K562 (cell line): Measurements from ENCODE around the gene RUSC2. TPM values are rescaled to one million over a fixed set of nuclear protein-coding genes. Genes with fewer than 3 reads are reported as not detected.

Source experiments
- ATAC-seq: fragments of 200-7000 bp; cut with Tn5 transposase; 3 replicates; pipeline ENCODE4 v1.9.1; 2020; ENCODE audit warnings: moderate library complexity
- BruUV-seq: library from RNA; stranded (reverse); fragments of 400-500 nt; replicated peaks from 2 replicates; lab custom pipeline; 2021; lab: Mats Ljungman, UMichigan
- CTCF ChIA-PET: fragments of 300-600 bp; formaldehyde crosslinking; extraction: SDS; loops from one replicate; lab custom pipeline; 2021; ENCODE audit warnings: low intra/inter-chr PET ratio; lab: Yijun Ruan, JAX
- POLR2A ChIA-PET: fragments of 300-600, 350-650 bp; sonication (Branson Sonifier 250); formaldehyde crosslinking; extraction: SDS; loops from one replicate; lab custom pipeline; 2021; ENCODE audit warnings: antibody characterized with exemption, inconsistent platforms; lab: Yijun Ruan, JAX
- DNase-seq, 4 experiments: peaks; one replicate each; pipeline versions ENCODE4 v3.0.0 to v3.0.0-alpha.2; 2011 to 2018; ENCODE audit warnings: low spot score in 3 of 4, mixed read lengths in 3 of 4; ENCODE audit errors: extremely low read depth in 1 of 4
- FAIRE-seq: peaks from 2 replicates; lab custom pipeline; 2011; peaks lifted over from hg19 to GRCh38; lab: Jason Lieb, UNC
- H2AFZ ChIP-seq: 2 replicates; pipeline ENCODE4 v1.6.0; 2011; ENCODE audit warnings: low read depth, low read length, control low read depth, inconsistent platforms
- H3K27ac ChIP-seq: fragments of 200-600 bp; 3 replicates; pipeline ENCODE4 v1.8.0; 2011; ENCODE audit warnings: low read depth, mild to moderate bottlenecking, control low read depth, inconsistent platforms, low read length, moderate library complexity, mixed read lengths; ENCODE audit errors: extremely low read depth
- H3K27me3 ChIP-seq, 2 experiments: fragments of 300-600 bp in 1 of 2; 2 replicates in 1 of 2; 3 replicates in 1 of 2; pipeline versions ENCODE4 v1.6.0 to v1.8.0; 2011; ENCODE audit warnings: inconsistent platforms in 2 of 2, low read length in 2 of 2, mild to moderate bottlenecking in 1 of 2, mixed read lengths in 1 of 2, moderate library complexity in 1 of 2; ENCODE audit not compliant: control insufficient read depth in 2 of 2, insufficient read depth in 2 of 2
- H3K36me3 ChIP-seq: fragments of 300-600 bp; 3 replicates; pipeline ENCODE4 v1.8.0; 2011; ENCODE audit warnings: mild to moderate bottlenecking, low read length, inconsistent platforms; ENCODE audit not compliant: control insufficient read depth, insufficient read depth
- H3K4me1 ChIP-seq, 2 experiments: fragments of 200-600 bp in 1 of 2; replicated peaks in 1 of 2; 2 replicates in 1 of 2; 3 replicates in 1 of 2; pipeline versions ENCODE4 v1.5.1 to v1.8.0; 2011; ENCODE audit warnings: inconsistent platforms in 2 of 2, low read length in 2 of 2, mild to moderate bottlenecking in 1 of 2, mixed read lengths in 1 of 2, moderate library complexity in 1 of 2; ENCODE audit not compliant: control insufficient read depth in 2 of 2, insufficient read depth in 2 of 2
- H3K4me2 ChIP-seq: 2 replicates; pipeline ENCODE4 v1.6.1; 2011; ENCODE audit warnings: low read length, control low read depth, inconsistent platforms, mixed read lengths; ENCODE audit not compliant: insufficient read depth
- H3K4me3 ChIP-seq: fragments of 200-600 bp; sonication (generic), shearing (Covaris generic); 2 replicates; pipeline ENCODE4 v1.5.1; 2016; ENCODE audit warnings: control low read depth, inconsistent platforms
- H3K79me2 ChIP-seq: fragments of 200-600 bp; 3 replicates; pipeline ENCODE4 v1.8.0; 2011; ENCODE audit warnings: low read length, inconsistent platforms; ENCODE audit not compliant: control insufficient read depth, insufficient read depth
- H3K9ac ChIP-seq, 2 experiments: 2 replicates each; pipeline versions ENCODE4 v1.6.0 to v1.6.1; 2011; ENCODE audit warnings: low read depth in 2 of 2, low read length in 2 of 2, control low read depth in 1 of 2, inconsistent platforms in 1 of 2, mild to moderate bottlenecking in 1 of 2, mixed read lengths in 1 of 2; ENCODE audit not compliant: insufficient read depth in 1 of 2
- H3K9me1 ChIP-seq: one replicate; pipeline ENCODE4 v1.6.0; 2011; ENCODE audit warnings: inconsistent platforms, mild to moderate bottlenecking, low read length, moderate library complexity; ENCODE audit not compliant: control insufficient read depth, insufficient read depth
- H3K9me3 ChIP-seq: replicated peaks from 2 replicates; pipeline ENCODE4 v1.5.1; 2011; ENCODE audit warnings: low read depth, low read length, inconsistent platforms; ENCODE audit not compliant: control insufficient read depth, insufficient read depth
- H4K20me1 ChIP-seq: replicated peaks from 2 replicates; pipeline ENCODE4 v1.6.1; 2011; ENCODE audit warnings: low read length, inconsistent platforms, mixed read lengths; ENCODE audit not compliant: control insufficient read depth, insufficient read depth
- ADNP ChIP-seq: fragments of 200-800 bp; sonication (Bioruptor generic); IDR thresholded peaks from 2 replicates; pipeline ENCODE4 v1.6.1; 2016; ENCODE audit warnings: missing genetic modification characterization, missing compliant biosample characterization
- CREBBP ChIP-seq: IDR thresholded peaks from one replicate; pipeline ENCODE4 v1.6.1; 2012; ENCODE audit warnings: low read depth, mild to moderate bottlenecking, control low read depth, inconsistent platforms, low read length
- MCM2 ChIP-seq: fragments of 450-650 bp; IDR thresholded peaks from 2 replicates; pipeline ENCODE4 v1.6.1; 2017; ENCODE audit warnings: low read depth, mild to moderate bottlenecking
- NFIC ChIP-seq: fragments of 450-650 bp; IDR thresholded peaks from 2 replicates; pipeline ENCODE4 v1.6.1; 2017; ENCODE audit warnings: mild to moderate bottlenecking, inconsistent platforms
- PCBP1 ChIP-seq: fragments of 200-400 bp; formaldehyde crosslinking; IDR thresholded peaks from 2 replicates; pipeline ENCODE4 v1.6.1; 2018; ENCODE audit warnings: mild to moderate bottlenecking, low read depth, low read length; ENCODE audit not compliant: poor library complexity, severe bottlenecking
- RBFOX2 ChIP-seq: fragments of 200-400 bp; formaldehyde crosslinking; IDR thresholded peaks from 2 replicates; pipeline ENCODE4 v1.6.1; 2017; ENCODE audit warnings: low read depth, mild to moderate bottlenecking, low read length, moderate library complexity
- RFX5 ChIP-seq: IDR thresholded peaks from 2 replicates; pipeline ENCODE4 v1.6.1; 2011; ENCODE audit warnings: low read depth, mild to moderate bottlenecking, improper control_type of control experiment, low read length
- ZNF551 ChIP-seq: fragments of 250-450 bp; sonication (Bioruptor Pico); IDR thresholded peaks from 2 replicates; pipeline ENCODE4 v1.5.0; 2021; ENCODE audit warnings: mild to moderate bottlenecking, moderate library complexity
- ZNF830 ChIP-seq: fragments of 250-450 bp; sonication (Bioruptor Pico); IDR thresholded peaks from 2 replicates; pipeline ENCODE4 v1.5.0; 2021; ENCODE audit warnings: mild to moderate bottlenecking
- WGBS: fragments of 100-300 bp; shearing (Covaris generic); methylation state at CpG from one replicate; pipeline ENCODE4 v1.1.6; 2016; ENCODE audit warnings: low coverage, mixed read lengths; ENCODE audit not compliant: insufficient coverage; ENCODE audit errors: missing lambda C conversion rate; 5-methylcytosine and 5-hydroxymethylcytosine counted together
- in situ Hi-C: fragments of 300-500 bp; cut with MboI; formaldehyde crosslinking; loops from 4 replicates; pipeline ENCODE4 v1.15.0; 2018; ENCODE audit warnings: inconsistent platforms, mixed read lengths
- intact Hi-C: fragments of 100-400 bp; cut with micrococcal nuclease; formaldehyde crosslinking; loops from 2 replicates; pipeline ENCODE4 v1.14.2; 2022
- polyA plus RNA-seq, 8 experiments: library from polyadenylated mRNA; depleted of rRNA in 4 of 8; stranded (reverse) in 5 of 8; unstranded in 3 of 8; fragments of >200 nt; fragmentation: Nextera tagmentation in 2 of 8; fragmentation: Illumina TruSeq in 1 of 8; extraction: Ambion mirVana in 2 of 8; extraction: Trizol in 1 of 8; gene quantifications; 2 replicates each; pipeline versions ENCODE4 v1.2.1 to v1.2.3, GENCODE V29; 2011 to 2014; ENCODE audit warnings: inconsistent platforms in 1 of 8, missing spikeins in 1 of 8
- total RNA-seq, 7 experiments: library from RNA; depleted of rRNA in 6 of 7; stranded (reverse); fragments of >200 nt in 6 of 7; fragmentation: Illumina TruSeq in 2 of 7; extraction: Trizol in 2 of 7; gene quantifications; 2 replicates each; pipeline versions ENCODE4 v1.2.1 to v1.2.3, GENCODE V29; 2011 to 2021; ENCODE audit warnings: low replicate concordance in 1 of 7
- TF ChIP-seq, protein P1 (sequence below): fragments of 450-650 bp; IDR thresholded peaks from 2 replicates; pipeline ENCODE4 v1.7.1; 2018; ENCODE audit warnings: mild to moderate bottlenecking, low read depth; ENCODE audit not compliant: partially characterized antibody
- TF ChIP-seq, protein P2 (sequence below): fragments of 450-650 bp; formaldehyde crosslinking; conservative IDR thresholded peaks from 2 replicates; pipeline ENCODE4 v1.4.0; 2022; ENCODE audit warnings: mild to moderate bottlenecking, missing genetic modification characterization
- TF ChIP-seq, protein P3 (sequence below), 3 experiments: IDR thresholded peaks in 2 of 3; conservative IDR thresholded peaks in 1 of 3; 2 replicates each; pipeline ENCODE4 v1.5.1; 2011 to 2012; ENCODE audit warnings: low read length in 3 of 3, mild to moderate bottlenecking in 3 of 3, control low read depth in 2 of 3, improper control_type of control experiment in 1 of 3, inconsistent platforms in 1 of 3, low read depth in 1 of 3, mixed read lengths in 1 of 3, moderate library complexity in 1 of 3; ENCODE audit not compliant: insufficient read depth in 2 of 3

RUSC2 gene
- total and polyA plus RNA-seq, 9 of the 15 experiments (the other 6 are each of a cell fraction or from before 2014, with no cell fraction given), result 0.08 to 12.8 (median 3.1) TPM

DNA sequence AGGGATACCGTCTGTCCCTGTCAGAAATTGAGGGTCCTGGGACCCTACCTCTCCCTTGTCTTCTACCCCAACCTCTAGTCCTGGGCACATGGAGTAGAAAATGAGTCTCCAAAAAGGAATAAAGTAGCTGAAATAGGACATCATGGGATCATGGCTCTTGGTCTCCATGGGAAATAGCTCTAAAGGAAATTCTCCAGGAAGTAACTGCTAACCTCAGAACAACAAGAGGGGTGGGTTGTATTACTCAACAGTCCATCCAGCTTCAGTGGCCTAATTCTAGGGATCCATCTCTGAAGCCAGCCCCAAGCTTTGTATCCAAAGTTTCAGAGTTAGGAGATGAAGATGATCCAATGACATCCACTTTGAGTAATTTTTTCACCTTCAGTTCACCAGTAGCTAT, 11.0 kb upstream of the RUSC2 start (continued):
- TF ChIP-seq RBFOX2, result no peak
- no peak for TF ChIP-seq MCM2
- no peak for TF ChIP-seq ZNF551 (CRISPR knock-in tag)
- no peak for TF ChIP-seq PCBP1
- TF ChIP-seq, protein P1, sequence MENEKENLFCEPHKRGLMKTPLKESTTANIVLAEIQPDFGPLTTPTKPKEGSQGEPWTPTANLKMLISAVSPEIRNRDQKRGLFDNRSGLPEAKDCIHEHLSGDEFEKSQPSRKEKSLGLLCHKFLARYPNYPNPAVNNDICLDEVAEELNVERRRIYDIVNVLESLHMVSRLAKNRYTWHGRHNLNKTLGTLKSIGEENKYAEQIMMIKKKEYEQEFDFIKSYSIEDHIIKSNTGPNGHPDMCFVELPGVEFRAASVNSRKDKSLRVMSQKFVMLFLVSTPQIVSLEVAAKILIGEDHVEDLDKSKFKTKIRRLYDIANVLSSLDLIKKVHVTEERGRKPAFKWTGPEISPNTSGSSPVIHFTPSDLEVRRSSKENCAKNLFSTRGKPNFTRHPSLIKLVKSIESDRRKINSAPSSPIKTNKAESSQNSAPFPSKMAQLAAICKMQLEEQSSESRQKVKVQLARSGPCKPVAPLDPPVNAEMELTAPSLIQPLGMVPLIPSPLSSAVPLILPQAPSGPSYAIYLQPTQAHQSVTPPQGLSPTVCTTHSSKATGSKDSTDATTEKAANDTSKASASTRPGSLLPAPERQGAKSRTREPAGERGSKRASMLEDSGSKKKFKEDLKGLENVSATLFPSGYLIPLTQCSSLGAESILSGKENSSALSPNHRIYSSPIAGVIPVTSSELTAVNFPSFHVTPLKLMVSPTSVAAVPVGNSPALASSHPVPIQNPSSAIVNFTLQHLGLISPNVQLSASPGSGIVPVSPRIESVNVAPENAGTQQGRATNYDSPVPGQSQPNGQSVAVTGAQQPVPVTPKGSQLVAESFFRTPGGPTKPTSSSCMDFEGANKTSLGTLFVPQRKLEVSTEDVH, result no peak
- TF ChIP-seq RFX5, result no peak

DNA sequence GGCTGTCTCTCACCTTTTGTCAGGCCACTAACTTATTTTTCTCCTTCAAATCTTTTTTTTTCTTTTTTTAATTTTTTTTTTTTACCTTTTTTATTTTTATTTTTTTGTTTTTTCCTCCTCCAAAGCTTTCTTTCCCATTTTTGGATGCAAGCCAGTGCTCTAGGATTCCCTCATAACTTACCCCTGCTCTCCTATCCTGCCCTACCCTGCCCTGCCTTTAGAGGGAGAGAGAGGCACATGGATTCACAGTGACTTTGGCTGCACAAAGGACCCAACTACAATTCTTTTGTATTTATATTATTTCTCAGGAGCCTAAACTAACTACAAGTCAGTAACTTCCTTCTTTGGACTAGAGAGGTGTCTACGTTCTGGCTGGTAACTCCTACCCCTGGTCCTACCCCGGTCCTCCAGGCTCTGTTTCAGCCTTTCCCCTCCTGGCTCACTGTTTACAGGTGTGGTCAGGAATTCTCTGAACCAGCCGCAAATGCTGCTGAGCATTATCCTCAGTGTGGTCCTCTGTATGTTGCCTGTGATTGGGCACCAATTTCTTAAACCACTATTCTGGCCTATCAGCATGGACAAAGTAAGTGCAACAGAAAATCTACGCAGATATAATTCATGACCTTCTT, 8.4 kb upstream of the RUSC2 start:
- POLR2A ChIA-PET, result no interaction called here
- H4K20me1 ChIP-seq, result no peaks in the 10 kb centered on the region
- H3K4me2 ChIP-seq, result no peak overlapping the region
- no peaks in the 10 kb centered on the region for H3K9me3 ChIP-seq
- H3K9ac ChIP-seq, result no peak overlapping the region
- no peak overlapping the region for H3K27ac ChIP-seq
- H3K79me2 ChIP-seq, result no peaks in the 10 kb centered on the region
- ATAC-seq, result peak; percentile 90
- H3K9me1 ChIP-seq, result no peaks in the 10 kb centered on the region
- H3K27me3 ChIP-seq, result no peaks in the 10 kb centered on the region; a peak in 1 of 5 replicates
- H3K4me3 ChIP-seq, result no peak overlapping the region
- no peaks in the 10 kb centered on the region for H3K36me3 ChIP-seq
- in situ Hi-C loops, result no loop called here
- BruUV-seq, result no TSS peak
- no peak overlapping the region for H2AFZ ChIP-seq
- 44% methylated on average over 4 of the region's 4 CpGs for WGBS
- CTCF ChIA-PET, result interaction anchor here (0.7 to 1.3 kb wide), 3 partner anchors 55 to 308 kb away, joined by 3 to 12 read pairs (median 6); no protein-coding TSS in a partner anchor
- FAIRE-seq, result peak; percentile 58
- intact Hi-C loops, result loop anchor here (1.0 kb wide), 1 partner anchor 73 kb away; no protein-coding TSS in a partner anchor
- DNase-seq, result peak; percentile 23 to 65 (median 46)
- H3K4me1 ChIP-seq, result no peaks in the 10 kb centered on the region; a peak in 1 of 5 replicates
- TF ChIP-seq ZNF830 (no peak), CREBBP (no peak), NFIC (peak; percentile 89), ADNP (tag) (no peak)
- TF ChIP-seq, protein P2, sequence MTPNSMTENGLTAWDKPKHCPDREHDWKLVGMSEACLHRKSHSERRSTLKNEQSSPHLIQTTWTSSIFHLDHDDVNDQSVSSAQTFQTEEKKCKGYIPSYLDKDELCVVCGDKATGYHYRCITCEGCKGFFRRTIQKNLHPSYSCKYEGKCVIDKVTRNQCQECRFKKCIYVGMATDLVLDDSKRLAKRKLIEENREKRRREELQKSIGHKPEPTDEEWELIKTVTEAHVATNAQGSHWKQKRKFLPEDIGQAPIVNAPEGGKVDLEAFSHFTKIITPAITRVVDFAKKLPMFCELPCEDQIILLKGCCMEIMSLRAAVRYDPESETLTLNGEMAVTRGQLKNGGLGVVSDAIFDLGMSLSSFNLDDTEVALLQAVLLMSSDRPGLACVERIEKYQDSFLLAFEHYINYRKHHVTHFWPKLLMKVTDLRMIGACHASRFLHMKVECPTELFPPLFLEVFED, result no peak
- TF ChIP-seq, protein P3, sequence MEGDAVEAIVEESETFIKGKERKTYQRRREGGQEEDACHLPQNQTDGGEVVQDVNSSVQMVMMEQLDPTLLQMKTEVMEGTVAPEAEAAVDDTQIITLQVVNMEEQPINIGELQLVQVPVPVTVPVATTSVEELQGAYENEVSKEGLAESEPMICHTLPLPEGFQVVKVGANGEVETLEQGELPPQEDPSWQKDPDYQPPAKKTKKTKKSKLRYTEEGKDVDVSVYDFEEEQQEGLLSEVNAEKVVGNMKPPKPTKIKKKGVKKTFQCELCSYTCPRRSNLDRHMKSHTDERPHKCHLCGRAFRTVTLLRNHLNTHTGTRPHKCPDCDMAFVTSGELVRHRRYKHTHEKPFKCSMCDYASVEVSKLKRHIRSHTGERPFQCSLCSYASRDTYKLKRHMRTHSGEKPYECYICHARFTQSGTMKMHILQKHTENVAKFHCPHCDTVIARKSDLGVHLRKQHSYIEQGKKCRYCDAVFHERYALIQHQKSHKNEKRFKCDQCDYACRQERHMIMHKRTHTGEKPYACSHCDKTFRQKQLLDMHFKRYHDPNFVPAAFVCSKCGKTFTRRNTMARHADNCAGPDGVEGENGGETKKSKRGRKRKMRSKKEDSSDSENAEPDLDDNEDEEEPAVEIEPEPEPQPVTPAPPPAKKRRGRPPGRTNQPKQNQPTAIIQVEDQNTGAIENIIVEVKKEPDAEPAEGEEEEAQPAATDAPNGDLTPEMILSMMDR (IDR thresholded peaks at IDR 0.05 in 2 of 3, conservative IDR thresholded peaks at IDR 0.05 in 1 of 3; ENCODE audit: insufficient read depth in 2 of 3, low read depth in 1 of 3, low read length in 3 of 3), result peak; percentile 68 to 80 (median 79)
